NCI-H460 (cell line): ENCODE measurements around the gene GSTT2B. TPM values are rescaled to one million over a fixed set of nuclear protein-coding genes. Genes with fewer than 3 reads are reported as not detected.
"Not testable (repeated sequence)": the region's sequence is repeated elsewhere in the genome, so short reads cannot be mapped to it uniquely, and the experiment has no call there.

ENCODE experiments used
- DNase-seq: peaks from one replicate; pipeline ENCODE4 v3.0.0-alpha.2; 2016; ENCODE audit warnings: low read depth; ENCODE audit errors: extremely low read depth
- total RNA-seq: library from RNA; depleted of rRNA; stranded (reverse); fragments of >200 nt; shearing (Covaris generic); gene quantifications from 2 replicates; pipeline ENCODE4 v1.2.3, GENCODE V29; 2014; rRNA removed

GSTT2B gene
- total RNA-seq, 1 experiment from 2014 or later: 1.2 TPM

DNA sequence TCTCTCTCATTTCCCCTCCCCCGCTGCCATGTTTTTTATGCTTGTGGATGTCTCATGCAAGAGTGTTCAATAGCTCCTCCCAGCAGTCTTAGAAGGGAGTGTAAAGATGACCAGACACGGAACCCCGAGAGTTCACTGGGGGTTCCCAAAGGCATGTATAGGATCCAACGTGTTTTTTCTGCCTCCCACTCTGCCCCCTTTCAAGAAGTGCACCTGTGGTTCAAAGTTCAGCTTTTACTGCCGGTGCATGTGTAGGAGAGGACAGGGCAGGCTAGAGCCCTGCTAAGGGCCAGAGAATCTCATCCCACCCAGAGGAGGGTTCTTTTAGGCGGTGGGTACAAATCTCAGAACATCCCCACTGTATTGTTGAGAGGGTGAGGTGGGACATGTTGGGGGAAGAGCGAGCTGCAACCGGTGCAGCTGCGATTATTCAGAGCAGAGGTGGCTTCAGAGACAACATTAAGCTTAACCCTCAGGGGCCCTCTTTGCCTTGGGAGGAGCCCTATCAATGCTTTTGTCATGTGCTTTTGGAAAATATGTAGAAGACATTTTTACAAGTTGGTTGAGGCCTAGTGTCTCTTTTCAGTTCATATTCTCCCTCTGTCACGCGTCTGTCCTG, 52.3 kb downstream of the GSTT2B start:
- DNase-seq: no peak

DNA sequence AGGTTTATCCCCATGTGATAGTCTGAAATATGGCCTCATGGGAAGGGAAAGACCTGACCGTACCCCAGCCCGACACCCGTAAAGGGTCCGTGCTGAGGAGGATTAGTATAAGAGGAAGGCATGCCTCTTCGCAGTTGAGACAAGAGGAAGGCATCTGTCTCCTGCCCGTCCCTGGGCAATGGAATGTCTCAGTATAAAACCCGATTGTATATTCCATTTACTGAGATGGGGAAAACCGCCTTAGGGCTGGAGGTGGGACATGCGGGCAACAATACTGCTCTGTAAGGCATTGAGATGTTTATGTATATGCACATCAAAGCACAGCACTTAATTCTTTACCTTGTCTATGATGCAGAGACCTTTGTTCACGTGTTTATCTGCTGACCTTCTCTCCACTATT, 53.6 kb downstream of the GSTT2B start:
- not testable (repeated sequence) for DNase-seq

Other genes starting within 250 kb of the GSTT2B start
- 1.9 and 3.0 TPM in 2 replicates for gene ZNF70, start 210.1 kb downstream of the GSTT2B start, total RNA-seq
- not detected in 2 replicates for gene VPREB3, start 206.8 kb downstream of the GSTT2B start, total RNA-seq
- not detected in 2 replicates for gene C22orf15, start 198.2 kb downstream of the GSTT2B start, total RNA-seq
- 38.2 and 44.3 TPM in 2 replicates for gene CHCHD10, start 193.2 kb downstream of the GSTT2B start, total RNA-seq
- gene MMP11, start 188.3 kb downstream of the GSTT2B start, total RNA-seq: 1.8 and 2.1 TPM in 2 replicates
- gene SMARCB1, start 174.2 kb downstream of the GSTT2B start, total RNA-seq: 45.5 and 49.6 TPM in 2 replicates
- 0.59 and 1.6 TPM in 2 replicates for gene DERL3, start 122.2 kb downstream of the GSTT2B start, total RNA-seq
- 8.3 and 10.7 TPM in 2 replicates for gene SLC2A11, start 103.3 kb downstream of the GSTT2B start, total RNA-seq
- gene MIF, start 66.8 kb downstream of the GSTT2B start, total RNA-seq: 363 and 441 TPM in 2 replicates
- gene DDTL, start 5.7 kb upstream of the GSTT2B start, total RNA-seq: 0.84 TPM in 1 of 2 replicates, not detected in the other
- 91.4 and 116 TPM in 2 replicates for gene DDT, start 13.2 kb upstream of the GSTT2B start, total RNA-seq
- gene GSTT2, start 18.9 kb upstream of the GSTT2B start, total RNA-seq: not detected in 2 replicates
- not detected in 2 replicates for gene GSTT4, start 44.3 kb upstream of the GSTT2B start, total RNA-seq
- gene CABIN1, start 50.1 kb upstream of the GSTT2B start, total RNA-seq: 15.1 and 15.3 TPM in 2 replicates
- gene SUSD2, start 220.3 kb upstream of the GSTT2B start, total RNA-seq: 0.02 TPM in 1 of 2 replicates, not detected in the other